VCaP (cell line): ENCODE data around the gene PTPRN2.

Experiments
- H3K27ac ChIP-seq: fragments of 450-650 bp; 2 replicates; pipeline ENCODE4 v1.5.1; 2017
- TF ChIP-seq, protein P1 (sequence below): fragments of 450-650 bp; conservative IDR thresholded peaks from 2 replicates; pipeline ENCODE4 v1.5.1; 2017; ENCODE audit warnings: mild to moderate bottlenecking, moderate library complexity

The PTPRN2 gene

DNA sequence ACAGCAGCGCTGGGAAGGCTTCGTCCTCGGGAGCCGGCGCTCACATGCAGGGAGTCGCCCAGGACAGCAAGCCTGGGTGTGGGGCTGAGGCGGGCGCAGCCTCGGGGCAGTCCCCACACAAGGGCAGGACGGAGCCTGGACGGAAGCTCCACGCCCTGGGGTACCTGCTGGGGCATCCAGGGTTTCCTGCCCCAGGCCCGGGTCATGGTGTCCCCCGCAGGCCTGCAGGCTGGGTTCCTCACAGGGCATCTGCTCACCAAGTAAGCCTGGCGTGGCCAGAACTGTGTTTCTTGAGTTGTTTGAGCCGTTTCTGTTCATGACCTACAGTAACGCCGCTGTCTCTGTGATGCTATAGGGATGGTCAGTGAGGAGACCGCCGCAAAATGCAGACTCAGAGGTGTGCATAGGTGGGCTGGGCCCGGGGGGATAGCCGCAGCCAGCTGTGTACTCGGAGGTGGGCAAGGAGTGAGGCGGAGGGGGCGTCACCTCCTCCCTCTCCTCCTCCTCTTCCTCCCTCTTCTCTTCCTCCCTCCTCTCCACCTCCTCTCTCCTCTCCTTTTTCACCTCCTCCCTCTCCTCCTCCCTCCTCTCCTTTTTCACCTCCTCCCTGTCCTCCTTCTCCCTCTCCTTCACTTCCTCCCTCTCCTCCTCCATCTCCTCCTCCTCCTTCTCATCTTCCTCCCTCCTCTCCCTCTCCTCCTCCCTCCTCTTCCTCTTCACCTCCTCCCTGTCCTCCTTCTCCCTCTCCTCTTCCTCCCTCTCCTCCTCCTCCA, 811.9 kb downstream of the PTPRN2 start:
- TF ChIP-seq, protein P1, sequence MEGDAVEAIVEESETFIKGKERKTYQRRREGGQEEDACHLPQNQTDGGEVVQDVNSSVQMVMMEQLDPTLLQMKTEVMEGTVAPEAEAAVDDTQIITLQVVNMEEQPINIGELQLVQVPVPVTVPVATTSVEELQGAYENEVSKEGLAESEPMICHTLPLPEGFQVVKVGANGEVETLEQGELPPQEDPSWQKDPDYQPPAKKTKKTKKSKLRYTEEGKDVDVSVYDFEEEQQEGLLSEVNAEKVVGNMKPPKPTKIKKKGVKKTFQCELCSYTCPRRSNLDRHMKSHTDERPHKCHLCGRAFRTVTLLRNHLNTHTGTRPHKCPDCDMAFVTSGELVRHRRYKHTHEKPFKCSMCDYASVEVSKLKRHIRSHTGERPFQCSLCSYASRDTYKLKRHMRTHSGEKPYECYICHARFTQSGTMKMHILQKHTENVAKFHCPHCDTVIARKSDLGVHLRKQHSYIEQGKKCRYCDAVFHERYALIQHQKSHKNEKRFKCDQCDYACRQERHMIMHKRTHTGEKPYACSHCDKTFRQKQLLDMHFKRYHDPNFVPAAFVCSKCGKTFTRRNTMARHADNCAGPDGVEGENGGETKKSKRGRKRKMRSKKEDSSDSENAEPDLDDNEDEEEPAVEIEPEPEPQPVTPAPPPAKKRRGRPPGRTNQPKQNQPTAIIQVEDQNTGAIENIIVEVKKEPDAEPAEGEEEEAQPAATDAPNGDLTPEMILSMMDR, result no peak

DNA sequence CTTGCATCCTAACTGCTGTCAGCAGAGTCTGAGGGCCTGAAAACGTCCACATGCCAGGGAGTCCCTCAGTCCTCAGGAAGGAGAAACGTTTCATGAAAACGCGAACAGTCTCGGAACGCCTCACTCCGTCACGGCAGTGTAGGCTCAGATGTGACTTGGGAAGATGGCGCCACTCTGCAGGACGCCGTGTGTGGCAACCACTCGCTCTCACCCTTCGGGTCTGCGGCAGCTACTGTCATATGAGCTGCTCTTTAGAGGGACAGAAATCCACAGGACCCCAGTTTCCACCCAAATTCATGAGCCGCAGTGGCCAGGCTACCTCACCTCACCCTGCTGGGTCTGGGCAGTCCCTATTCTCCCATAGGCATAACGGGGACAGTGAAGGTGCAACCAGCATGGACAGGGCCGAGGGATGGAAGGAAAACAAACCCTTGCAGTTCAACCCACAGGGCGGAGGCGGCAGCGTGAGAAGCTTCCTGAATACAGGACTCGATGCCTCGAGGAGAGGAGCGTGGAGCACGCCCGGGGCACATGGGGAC, 812.5 kb downstream of the PTPRN2 start:
- TF ChIP-seq, protein P1, result no peak
- H3K27ac ChIP-seq, result no peak overlapping the region

More for the DNA sequence above, 811.9 kb downstream of the PTPRN2 start:
- H3K27ac ChIP-seq, result no peak overlapping the region

DNA sequence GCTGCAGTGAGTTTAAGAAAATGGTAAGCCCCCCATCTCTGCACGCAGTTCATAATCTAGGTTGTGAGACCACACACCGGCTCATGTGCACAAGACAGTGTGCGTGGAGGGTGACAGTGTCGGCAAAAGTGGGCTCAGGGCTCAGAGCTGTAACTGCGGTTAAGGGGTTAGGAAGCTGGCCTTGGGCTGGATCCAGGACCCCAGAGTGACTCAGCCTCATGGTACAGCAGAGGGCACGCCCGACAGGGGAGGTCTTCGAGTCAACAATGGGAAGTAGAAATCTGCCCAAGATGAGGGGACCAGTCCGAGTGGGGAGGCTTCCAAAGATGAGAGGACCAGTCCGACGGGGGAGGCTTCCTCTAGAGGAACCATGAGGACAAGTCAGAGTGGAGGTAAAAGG, 813.1 kb downstream of the PTPRN2 start:
- TF ChIP-seq, protein P1, result no peak
- H3K27ac ChIP-seq, result no peak overlapping the region

DNA sequence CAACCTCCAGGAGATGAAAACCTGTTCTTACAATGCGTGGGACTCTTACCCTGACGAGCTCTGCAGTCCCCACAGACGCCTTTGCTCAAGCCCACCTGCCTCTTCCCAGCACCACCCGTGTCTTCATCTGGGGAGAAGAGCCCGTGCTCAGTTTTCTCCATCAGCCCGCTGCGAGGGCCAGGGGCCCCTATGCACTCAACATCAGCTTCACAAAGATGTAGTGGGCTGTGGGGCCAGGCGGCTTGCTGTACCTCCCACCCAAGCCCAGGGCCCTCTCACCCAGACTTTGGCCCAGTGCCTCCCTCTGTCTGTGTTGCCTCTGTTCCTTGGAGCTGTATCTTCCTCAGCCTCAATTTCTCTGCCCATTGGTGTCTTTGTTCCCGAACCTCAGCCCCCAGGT, 814.3 kb downstream of the PTPRN2 start:
- no peak overlapping the region for H3K27ac ChIP-seq
- TF ChIP-seq, protein P1, result no peak

DNA sequence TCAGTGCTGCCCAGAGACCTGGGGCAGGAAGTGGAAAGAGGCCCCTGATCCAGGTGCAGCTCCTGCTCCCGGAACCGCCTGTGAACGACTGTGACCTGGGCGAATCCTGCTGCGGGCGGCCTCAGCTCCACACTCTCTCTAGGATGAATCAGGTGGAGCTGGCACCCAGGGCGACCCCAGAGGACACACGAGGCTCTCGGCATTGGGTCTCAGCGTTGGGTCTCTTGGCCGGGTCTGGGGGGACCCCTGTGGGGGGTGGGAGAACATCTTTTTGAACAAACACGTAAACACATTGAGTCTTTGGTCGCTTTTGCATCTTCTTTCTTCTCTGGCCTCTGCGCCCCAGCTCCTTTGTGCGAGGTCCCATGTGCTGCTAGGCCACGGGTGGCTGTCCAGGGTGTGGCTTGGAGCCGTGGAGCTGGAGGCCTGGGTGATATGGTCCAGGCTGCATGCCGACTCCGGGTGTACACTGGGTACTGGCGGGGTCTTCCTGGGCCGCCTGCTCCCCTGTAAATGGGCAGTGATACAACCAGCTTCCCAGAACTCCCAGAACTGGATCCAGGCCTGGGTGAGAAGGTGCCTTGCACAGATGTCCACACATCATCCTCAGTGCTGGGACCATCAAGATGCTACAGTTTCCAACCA, 815.0 kb downstream of the PTPRN2 start:
- H3K27ac ChIP-seq, result no peak overlapping the region
- TF ChIP-seq, protein P1, result no peak

DNA sequence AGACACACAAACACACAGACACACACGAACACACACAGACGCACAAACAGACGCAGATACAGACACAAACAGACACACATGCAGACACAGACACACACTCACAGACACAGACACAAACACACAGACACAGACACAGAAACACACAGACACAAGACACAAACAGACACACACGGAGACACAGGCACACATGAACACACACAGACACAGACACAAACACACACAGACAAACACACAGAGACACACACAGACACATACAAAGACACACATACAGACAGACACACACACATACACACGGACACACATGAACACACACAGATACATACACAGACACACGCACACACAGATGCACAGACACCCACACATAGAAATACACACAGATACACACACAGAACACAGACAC, 815.9 kb downstream of the PTPRN2 start:
- TF ChIP-seq, protein P1, result no peak
- H3K27ac ChIP-seq, result no peak overlapping the region

DNA sequence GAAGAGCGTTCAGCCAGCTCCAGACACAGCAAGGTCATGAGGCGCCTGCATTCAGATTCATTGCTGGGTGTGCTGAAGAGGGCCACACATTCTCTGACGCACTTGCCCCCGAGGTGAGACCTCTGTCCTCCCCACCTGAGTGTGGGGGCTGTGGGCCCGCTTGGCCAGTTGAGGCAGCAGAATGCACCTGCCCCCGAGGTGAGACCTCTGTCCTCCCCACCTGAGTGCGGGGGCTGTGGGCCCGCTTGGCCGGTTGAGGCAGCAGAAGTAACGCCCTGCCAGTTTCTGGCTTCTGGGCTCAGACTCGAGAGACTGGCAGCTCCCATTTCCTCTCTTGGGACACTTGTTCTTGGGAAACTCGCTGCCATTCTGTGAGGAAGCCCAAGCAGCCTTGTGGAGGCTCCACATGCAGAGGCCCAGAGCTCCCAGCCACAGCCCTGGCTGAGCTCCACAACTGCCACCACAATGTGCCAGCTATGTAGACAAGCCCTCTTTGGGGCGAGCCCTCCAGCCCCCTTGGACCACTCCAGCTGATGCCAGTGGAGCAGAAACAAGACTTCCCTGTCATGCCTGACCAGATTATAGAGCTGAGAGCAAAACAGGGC, 816.8 kb downstream of the PTPRN2 start:
- H3K27ac ChIP-seq, result no peak overlapping the region
- TF ChIP-seq, protein P1, result no peak
